Fibroblast of lung (primary cell): Measurements from ENCODE around the gene GPC6. TPM values are rescaled to one million over a fixed set of nuclear protein-coding genes. Genes with fewer than 3 reads are reported as not detected.

Experiments
- DNase-seq, 2 donors: peaks; one replicate each; pipeline versions ENCODE4 v3.0.0 to v3.0.0-alpha.2; 2010; ENCODE audit warnings: low read depth in 2 of 2
- H2AFZ ChIP-seq: 2 replicates; pipeline ENCODE4 v1.5.1; 2012; ENCODE audit warnings: low read length, control low read depth, inconsistent platforms
- H3K27ac ChIP-seq: 2 replicates; pipeline ENCODE4 v1.5.1; 2011; ENCODE audit warnings: low read length, control low read depth; ENCODE audit not compliant: insufficient read depth
- H3K27me3 ChIP-seq: 2 replicates; pipeline ENCODE4 v1.5.1; 2011; ENCODE audit warnings: mild to moderate bottlenecking, low read length; ENCODE audit not compliant: control insufficient read depth, insufficient read depth
- H3K36me3 ChIP-seq: 2 replicates; pipeline ENCODE4 v1.5.1; 2011; ENCODE audit warnings: low read length; ENCODE audit not compliant: control insufficient read depth, insufficient read depth
- H3K4me1 ChIP-seq: 2 replicates; pipeline ENCODE4 v1.5.1; 2011; ENCODE audit warnings: low read length; ENCODE audit not compliant: control insufficient read depth, insufficient read depth; ENCODE audit errors: extremely low read depth
- H3K4me2 ChIP-seq: 2 replicates; pipeline ENCODE4 v1.5.1; 2011; ENCODE audit warnings: low read length, control low read depth; ENCODE audit not compliant: insufficient read depth; ENCODE audit errors: extremely low read depth
- H3K4me3 ChIP-seq, 4 experiments: fragments of 200-600 bp in 1 of 4; sonication (generic) in 1 of 4; replicated peaks in 1 of 4; 2 replicates each; pipeline ENCODE4 v1.5.1; 2011 to 2016; ENCODE audit warnings: low read length in 4 of 4, low read depth in 3 of 4, mild to moderate bottlenecking in 3 of 4, control low read depth in 2 of 4, inconsistent platforms in 1 of 4, mixed read lengths in 1 of 4; ENCODE audit not compliant: insufficient read depth in 1 of 4; ENCODE audit errors: control extremely low read depth in 1 of 4
- H3K79me2 ChIP-seq: 2 replicates; pipeline ENCODE4 v1.5.1; 2012; ENCODE audit warnings: mild to moderate bottlenecking, low read length, inconsistent platforms; ENCODE audit not compliant: control insufficient read depth, insufficient read depth
- H3K9ac ChIP-seq: 2 replicates; pipeline ENCODE4 v1.5.1; 2011; ENCODE audit warnings: mild to moderate bottlenecking, low read length, control low read depth; ENCODE audit not compliant: insufficient read depth
- H3K9me3 ChIP-seq: 2 replicates; pipeline ENCODE4 v1.5.1; 2012; ENCODE audit warnings: low read depth, low read length; ENCODE audit not compliant: control insufficient read depth, insufficient read depth
- H4K20me1 ChIP-seq: 2 replicates; pipeline ENCODE4 v1.5.1; 2011; ENCODE audit warnings: low read length; ENCODE audit not compliant: control insufficient read depth, insufficient read depth; ENCODE audit errors: extremely low read depth
- EZH2 ChIP-seq: IDR thresholded peaks from 2 replicates; pipeline ENCODE4 v1.5.1; 2012; ENCODE audit warnings: low read length, control low read depth, mild to moderate bottlenecking; ENCODE audit errors: missing control alignments
- polyA plus RNA-seq, 2 donors: library from polyadenylated mRNA; depleted of rRNA in 1 of 2; stranded (reverse) in 1 of 2; unstranded in 1 of 2; fragments of >200 nt; gene quantifications; 2 replicates each; pipeline ENCODE4 v1.2.1, GENCODE V29; 2011 to 2012; ENCODE audit warnings: missing spikeins in 1 of 2
- total RNA-seq: library from RNA; depleted of rRNA; stranded (reverse); fragments of >200 nt; gene quantifications from 2 replicates; pipeline ENCODE4 v1.2.1, GENCODE V29; 2014
- TF ChIP-seq, protein P1 (sequence below), 2 donors: IDR thresholded peaks in 1 of 2; conservative IDR thresholded peaks in 1 of 2; 1 replicate in 1 of 2; 2 replicates in 1 of 2; pipeline ENCODE4 v1.5.1; 2011 to 2012; ENCODE audit warnings: low read length in 2 of 2, control low read depth in 1 of 2, inconsistent platforms in 1 of 2, low read depth in 1 of 2, mild to moderate bottlenecking in 1 of 2

GPC6 gene
- total and polyA plus RNA-seq, 2 donors (not counting 1 experiment from before 2014, with no cell fraction given) = 11.2 to 33.7 TPM

DNA sequence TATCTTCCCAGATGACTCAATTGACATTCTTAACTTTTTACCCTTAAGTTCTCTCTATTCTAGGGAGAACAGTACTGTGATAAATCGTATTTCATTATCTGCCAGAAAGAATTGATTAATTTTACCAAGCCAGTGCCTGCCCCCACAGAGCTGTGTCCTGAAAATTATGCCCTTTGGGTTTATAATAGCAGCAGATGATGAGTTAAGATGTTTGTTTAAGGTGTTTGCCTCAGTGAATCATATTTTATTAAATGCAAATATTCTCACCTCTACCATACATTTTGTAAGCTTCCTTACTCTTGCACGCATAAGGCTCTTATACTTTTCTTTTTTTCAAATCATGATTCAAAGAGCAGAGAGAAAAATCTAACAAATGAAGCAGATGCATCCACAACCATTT, 934.3 kb downstream of the GPC6 start:
- no peak for DNase-seq
- Histone ChIP-seq H3K9me3 (no peaks in the 10 kb centered on the region), H3K27me3 (no peaks in the 10 kb centered on the region), H3K4me1 (no peaks in the 10 kb centered on the region), H4K20me1 (no peaks in the 10 kb centered on the region), H3K4me3 (no peak overlapping the region), H3K79me2 (no peaks in the 10 kb centered on the region), H2AFZ (no peak overlapping the region), H3K4me2 (no peak overlapping the region), H3K27ac (no peak overlapping the region), H3K36me3 (no peaks in the 10 kb centered on the region), H3K9ac (no peak overlapping the region)
- TF ChIP-seq, protein P1, sequence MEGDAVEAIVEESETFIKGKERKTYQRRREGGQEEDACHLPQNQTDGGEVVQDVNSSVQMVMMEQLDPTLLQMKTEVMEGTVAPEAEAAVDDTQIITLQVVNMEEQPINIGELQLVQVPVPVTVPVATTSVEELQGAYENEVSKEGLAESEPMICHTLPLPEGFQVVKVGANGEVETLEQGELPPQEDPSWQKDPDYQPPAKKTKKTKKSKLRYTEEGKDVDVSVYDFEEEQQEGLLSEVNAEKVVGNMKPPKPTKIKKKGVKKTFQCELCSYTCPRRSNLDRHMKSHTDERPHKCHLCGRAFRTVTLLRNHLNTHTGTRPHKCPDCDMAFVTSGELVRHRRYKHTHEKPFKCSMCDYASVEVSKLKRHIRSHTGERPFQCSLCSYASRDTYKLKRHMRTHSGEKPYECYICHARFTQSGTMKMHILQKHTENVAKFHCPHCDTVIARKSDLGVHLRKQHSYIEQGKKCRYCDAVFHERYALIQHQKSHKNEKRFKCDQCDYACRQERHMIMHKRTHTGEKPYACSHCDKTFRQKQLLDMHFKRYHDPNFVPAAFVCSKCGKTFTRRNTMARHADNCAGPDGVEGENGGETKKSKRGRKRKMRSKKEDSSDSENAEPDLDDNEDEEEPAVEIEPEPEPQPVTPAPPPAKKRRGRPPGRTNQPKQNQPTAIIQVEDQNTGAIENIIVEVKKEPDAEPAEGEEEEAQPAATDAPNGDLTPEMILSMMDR (conservative IDR thresholded peaks at IDR 0.05 in 1 of 2, IDR thresholded peaks at IDR 0.05 in 1 of 2; ENCODE audit: low read depth in 1 of 2, low read length in 2 of 2) = no peak
- no peak for TF ChIP-seq EZH2

DNA sequence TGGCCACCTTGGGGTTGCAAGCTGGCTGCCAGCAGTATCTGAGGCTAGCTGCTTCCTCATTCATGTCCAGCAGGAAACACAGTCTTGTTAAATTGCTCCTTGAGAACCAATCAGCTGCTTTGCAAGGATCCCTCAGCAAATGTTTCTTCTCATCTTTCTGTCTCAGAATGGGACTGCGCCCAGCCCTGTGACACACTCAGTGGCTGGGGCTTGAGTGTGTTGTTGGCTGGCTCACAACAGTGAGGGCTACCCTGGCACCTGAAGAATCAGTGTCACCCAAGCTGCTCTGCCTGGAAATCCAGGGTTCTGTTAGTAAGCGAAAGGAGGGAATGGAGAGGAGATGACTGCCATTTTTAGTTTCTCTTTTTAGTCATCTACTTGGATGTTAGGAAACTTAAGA, 935.7 kb downstream of the GPC6 start:
- no peaks in the 10 kb centered on the region for H3K9me3 ChIP-seq
- no peaks in the 10 kb centered on the region for H3K36me3 ChIP-seq
- H3K27me3 ChIP-seq = no peaks in the 10 kb centered on the region
- no peak overlapping the region for H3K27ac ChIP-seq
- H2AFZ ChIP-seq = peak overlapping the region; percentile 34
- H3K4me2 ChIP-seq = peak overlapping the region; percentile 15
- no peaks in the 10 kb centered on the region for H4K20me1 ChIP-seq
- H3K79me2 ChIP-seq = no peaks in the 10 kb centered on the region
- no peaks in the 10 kb centered on the region for H3K4me1 ChIP-seq
- no peak overlapping the region for H3K4me3 ChIP-seq
- no peak overlapping the region for H3K9ac ChIP-seq
- no peak for TF ChIP-seq EZH2
- TF ChIP-seq, protein P1 (conservative IDR thresholded peaks at IDR 0.05 in 1 of 2, IDR thresholded peaks at IDR 0.05 in 1 of 2; ENCODE audit: low read depth in 1 of 2, low read length in 2 of 2) = no peak
- DNase-seq = no peak

- TF ChIP-seq EZH2 = no peak
- TF ChIP-seq, protein P1 (conservative IDR thresholded peaks at IDR 0.05 in 1 of 2, IDR thresholded peaks at IDR 0.05 in 1 of 2; ENCODE audit: low read depth in 1 of 2, low read length in 2 of 2) = no peak
- Histone ChIP-seq H3K79me2 (no peaks in the 10 kb centered on the region), H4K20me1 (no peaks in the 10 kb centered on the region), H3K4me3 (no peak overlapping the region), H2AFZ (no peak overlapping the region), H3K9ac (no peak overlapping the region), H3K9me3 (no peaks in the 10 kb centered on the region), H3K36me3 (no peaks in the 10 kb centered on the region), H3K4me1 (no peaks in the 10 kb centered on the region), H3K27me3 (no peaks in the 10 kb centered on the region), H3K27ac (no peak overlapping the region), H3K4me2 (no peak overlapping the region)
- no peak for DNase-seq
Measured at GRCh38 chr13:94163535-94163934, 936.9 kb downstream of the GPC6 start.
